GM23248 (cell line): ENCODE data around the gene SPON2. TPM values are rescaled to one million over a fixed set of nuclear protein-coding genes. Genes with fewer than 3 reads are reported as not detected.

Experiments
- DNase-seq: peaks from one replicate; pipeline ENCODE4 v3.0.0-alpha.2; 2015
- H2AFZ ChIP-seq: fragments of 200-600 bp; sonication (generic); 2 replicates; pipeline ENCODE4 v1.6.1; 2016; ENCODE audit warnings: antibody characterized with exemption
- H3F3A ChIP-seq: fragments of 200-600 bp; sonication (generic); 2 replicates; pipeline ENCODE4 v1.6.1; 2016; ENCODE audit warnings: mild to moderate bottlenecking, antibody characterized with exemption, mixed run types; ENCODE audit not compliant: insufficient read depth
- H3K27ac ChIP-seq: fragments of 200-600 bp; sonication (generic); 2 replicates; pipeline ENCODE4 v1.5.1; 2016; ENCODE audit warnings: mild to moderate bottlenecking
- H3K27me3 ChIP-seq: fragments of 200-600 bp; sonication (generic); replicated peaks from 2 replicates; pipeline ENCODE4 v1.6.1; 2016; ENCODE audit warnings: mild to moderate bottlenecking; ENCODE audit not compliant: insufficient read depth
- H3K36me3 ChIP-seq: fragments of 200-600 bp; sonication (generic); 2 replicates; pipeline ENCODE4 v1.6.1; 2016; ENCODE audit warnings: low read depth, mild to moderate bottlenecking
- H3K4me1 ChIP-seq: fragments of 200-600 bp; sonication (generic); 2 replicates; pipeline ENCODE4 v1.6.1; 2016; ENCODE audit warnings: mild to moderate bottlenecking; ENCODE audit not compliant: insufficient read depth
- H3K4me2 ChIP-seq: fragments of 200-600 bp; sonication (generic); one replicate; pipeline ENCODE4 v1.6.1; 2016; ENCODE audit warnings: mild to moderate bottlenecking; ENCODE audit not compliant: unreplicated experiment
- H3K4me3 ChIP-seq: fragments of 200-600 bp; sonication (generic); 2 replicates; pipeline ENCODE4 v1.5.1; 2016; ENCODE audit warnings: mild to moderate bottlenecking
- H3K79me2 ChIP-seq: fragments of 200-600 bp; sonication (generic); 2 replicates; pipeline ENCODE4 v1.6.1; 2016; ENCODE audit warnings: mild to moderate bottlenecking; ENCODE audit not compliant: insufficient read depth
- H3K9ac ChIP-seq: fragments of 200-600 bp; sonication (generic); 2 replicates; pipeline ENCODE4 v1.6.1; 2016; ENCODE audit warnings: mild to moderate bottlenecking
- H3K9me2 ChIP-seq: fragments of 200-600 bp; sonication (generic); 2 replicates; pipeline ENCODE4 v1.6.1; 2016; ENCODE audit warnings: mixed run types, mild to moderate bottlenecking, moderate library complexity; ENCODE audit not compliant: insufficient read depth
- H3K9me3 ChIP-seq: fragments of 200-600 bp; sonication (generic); one replicate; pipeline ENCODE4 v1.6.1; 2017; ENCODE audit warnings: low read depth
- H4K20me1 ChIP-seq: fragments of 200-600 bp; sonication (generic); 2 replicates; pipeline ENCODE4 v1.6.0; 2016; ENCODE audit not compliant: insufficient read depth
- EZH2 ChIP-seq: fragments of 200-600 bp; sonication (generic); IDR thresholded peaks from 2 replicates; pipeline ENCODE4 v1.6.1; 2018; ENCODE audit warnings: antibody characterized with exemption, mild to moderate bottlenecking; ENCODE audit not compliant: insufficient read depth, poor library complexity, severe bottlenecking
- EZH2phosphoT487 ChIP-seq: fragments of 200-600 bp; sonication (generic); IDR thresholded peaks from 2 replicates; pipeline ENCODE4 v1.6.1; 2018; ENCODE audit warnings: antibody characterized with exemption, moderate library complexity, mild to moderate bottlenecking, low read depth; ENCODE audit not compliant: insufficient read depth
- WGBS, 2 experiments: methylation state at CpG; one replicate each; pipeline ENCODE4 v1.1.6; 2015 to 2017; ENCODE audit warnings: low lambda C conversion rate in 2 of 2, low coverage in 1 of 2; ENCODE audit errors: missing lambda C conversion rate in 2 of 2; 5-methylcytosine and 5-hydroxymethylcytosine counted together
- in situ Hi-C: fragments of 300-500 bp; cut with MboI; formaldehyde crosslinking; loops from 2 replicates; pipeline ENCODE4 v1.15.0; 2020
- polyA plus RNA-seq: library from polyadenylated mRNA; unstranded; fragments of >200 nt; fragmentation: Nextera tagmentation; extraction: Ambion mirVana; gene quantifications from 2 replicates; pipeline ENCODE4 v1.2.1, GENCODE V29; 2016
- total RNA-seq: library from RNA; depleted of rRNA; stranded (reverse); fragments of >200 nt; shearing (Covaris generic); gene quantifications from 2 replicates; pipeline ENCODE4 v1.2.3, GENCODE V29; 2014

Gene SPON2
- total and polyA plus RNA-seq, 2 experiments from 2014 or later = 5.7 to 6.2 TPM

GRCh38 chr4:1207603-1208265, 35.4 kb upstream of the SPON2 start:
- H2AFZ ChIP-seq = no peak overlapping the region
- no peaks in the 10 kb centered on the region for H4K20me1 ChIP-seq
- H3K27me3 ChIP-seq = no peaks in the 10 kb centered on the region
- no peak overlapping the region for H3K4me2 ChIP-seq
- no peaks in the 10 kb centered on the region for H3K9me2 ChIP-seq
- peak; percentile 77 for DNase-seq
- 23 to 56% methylated on average over 20 to 29 of the region's 31 CpGs for WGBS, 2 experiments
- no peaks in the 10 kb centered on the region for H3K36me3 ChIP-seq
- in situ Hi-C loops = no loop called here
- peak overlapping the region; percentile 31; the same call in 1 of the 2 replicates for H3K9ac ChIP-seq
- no peaks in the 10 kb centered on the region for H3K9me3 ChIP-seq
- H3F3A ChIP-seq = no peaks in the 10 kb centered on the region
- H3K4me1 ChIP-seq = peaks cover 15% of the 10 kb centered on the region
- H3K4me3 ChIP-seq = no peak overlapping the region
- H3K27ac ChIP-seq = no peak overlapping the region
- H3K79me2 ChIP-seq = no peaks in the 10 kb centered on the region
- TF ChIP-seq EZH2phosphoT487 = no peak
- no peak for TF ChIP-seq EZH2

- Histone ChIP-seq H2AFZ (no peak overlapping the region), H4K20me1 (no peaks in the 10 kb centered on the region), H3K4me2 (no peak overlapping the region), H3K4me3 (no peak overlapping the region), H3K27me3 (no peaks in the 10 kb centered on the region), H3K27ac (no peak overlapping the region), H3K9ac (no peak overlapping the region), H3K79me2 (no peaks in the 10 kb centered on the region), H3K9me2 (no peaks in the 10 kb centered on the region), H3K4me1 (peaks cover 15% of the 10 kb centered on the region), H3K36me3 (no peaks in the 10 kb centered on the region), H3F3A (no peaks in the 10 kb centered on the region), H3K9me3 (no peaks in the 10 kb centered on the region)
- TF ChIP-seq EZH2 = no peak
- 87 to 92% methylated on average over 7 to 12 of the region's 12 CpGs for WGBS, 2 experiments
- in situ Hi-C loops = no loop called here
- DNase-seq = no peak
These were observed 34.7 kb upstream of the SPON2 start for GRCh38 chr4:1207157-1207470.

GRCh38 chr4:1206299-1207156, 34.1 kb upstream of the SPON2 start:
- no peak overlapping the region for H2AFZ ChIP-seq
- 94 to 95% methylated on average over 17 to 21 of the region's 21 CpGs for WGBS, 2 experiments

GRCh38 chr4:1205586-1206298, 33.4 kb upstream of the SPON2 start:
- Histone ChIP-seq H3K36me3 (no peaks in the 10 kb centered on the region), H3K27ac (no peak overlapping the region), H3K9me3 (no peaks in the 10 kb centered on the region), H3K9me2 (no peaks in the 10 kb centered on the region), H3F3A (no peaks in the 10 kb centered on the region), H3K79me2 (no peaks in the 10 kb centered on the region), H3K4me1 (peaks cover 23% of the 10 kb centered on the region), H3K4me2 (no peak overlapping the region), H3K27me3 (no peaks in the 10 kb centered on the region), H4K20me1 (no peaks in the 10 kb centered on the region), H3K4me3 (no peak overlapping the region), H2AFZ (no peak overlapping the region), H3K9ac (no peak overlapping the region)
- TF ChIP-seq EZH2 (no peak), EZH2phosphoT487 (no peak)
- in situ Hi-C loops = no loop called here
- 79 to 91% methylated on average over 12 to 14 of the region's 17 CpGs for WGBS, 2 experiments
- no peak for DNase-seq

More at GRCh38 chr4:1206299-1207156, 34.1 kb upstream of the SPON2 start:
- H3K27me3 ChIP-seq = no peaks in the 10 kb centered on the region
- no peaks in the 10 kb centered on the region for H3K9me2 ChIP-seq
- no peaks in the 10 kb centered on the region for H3K79me2 ChIP-seq
- in situ Hi-C loops = no loop called here
- H3K4me2 ChIP-seq = no peak overlapping the region
- H3K9me3 ChIP-seq = no peaks in the 10 kb centered on the region
- H3K4me1 ChIP-seq = peaks cover 15% of the 10 kb centered on the region
- no peak overlapping the region for H3K4me3 ChIP-seq
- no peaks in the 10 kb centered on the region for H3F3A ChIP-seq
- no peak overlapping the region for H3K27ac ChIP-seq
- TF ChIP-seq EZH2 = no peak
- no peak for TF ChIP-seq EZH2phosphoT487
- H3K9ac ChIP-seq = no peak overlapping the region
- no peaks in the 10 kb centered on the region for H3K36me3 ChIP-seq
- H4K20me1 ChIP-seq = no peaks in the 10 kb centered on the region
- DNase-seq = no peak
